Measurements from ENCODE around the gene LRCH1.

GRCh38 chr13:46796515-46797474 is 243.8 kb downstream of the LRCH1 start, which contains the start of gene ESD:
- TF ChIP-seq EZH2 (IDR thresholded peaks at IDR 0.05; ENCODE audit: low read length, missing control alignments) (no peak), CTCF (conservative IDR thresholded peaks at IDR 0.05 in 1 of 2, IDR thresholded peaks at IDR 0.05 in 1 of 2; ENCODE audit: low read depth in 1 of 2, low read length in 2 of 2) (no peak)

All from fibroblast of lung (primary cell).